GM21717 (cell line): ENCODE data around the gene GALNTL6.

ENCODE experiments used
- ATAC-seq: cut with Tn5 transposase; IDR thresholded peaks from one replicate; pipeline ENCODE4 v1.9.1; 2021; ENCODE audit warnings: mild to moderate bottlenecking, moderate library complexity; ENCODE audit not compliant: unreplicated experiment

GALNTL6 gene

DNA sequence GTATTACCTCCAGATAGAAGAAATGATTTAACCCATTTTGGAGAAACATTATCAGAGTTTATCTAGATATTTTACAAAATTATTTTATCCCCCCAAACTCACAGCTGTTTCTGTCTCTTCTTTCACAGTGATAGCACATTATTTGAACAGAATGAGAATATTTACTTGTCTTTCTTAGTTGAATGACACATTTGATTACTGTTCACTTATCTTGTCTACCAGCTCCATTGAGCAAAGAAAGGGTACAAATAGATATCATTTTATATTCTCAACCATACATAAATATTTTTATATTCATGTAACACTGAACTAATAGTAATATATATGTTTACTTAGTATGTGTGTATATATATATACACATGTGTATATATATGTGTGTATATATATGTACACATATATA lies 364.2 kb downstream of the GALNTL6 start:
- no peak for ATAC-seq

GRCh38 chr4:172188248-172188988 lies 375.2 kb downstream of the GALNTL6 start:
- no peak for ATAC-seq

- ATAC-seq: no peak
Observed at GRCh38 chr4:172202480-172203076, 389.4 kb downstream of the GALNTL6 start.

DNA sequence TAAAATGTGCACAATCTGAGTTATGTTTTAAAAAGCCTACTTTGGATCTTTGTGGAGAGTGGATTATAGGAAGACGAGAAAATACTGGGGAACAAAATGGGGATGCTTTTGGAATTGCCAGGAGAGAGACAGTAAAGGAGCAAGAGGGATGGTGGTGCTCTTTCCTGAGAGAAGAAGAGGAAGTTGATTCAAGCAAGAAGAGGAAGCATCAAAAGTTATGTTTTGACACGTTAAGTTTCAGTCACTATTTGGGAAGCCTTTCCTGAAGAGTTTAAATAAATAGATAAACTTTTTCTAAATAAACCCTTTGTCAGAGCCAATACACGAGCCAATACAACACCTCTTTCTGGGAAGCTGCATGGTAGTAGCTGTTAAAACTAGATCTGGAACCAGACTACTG lies 394.1 kb downstream of the GALNTL6 start:
- ATAC-seq: no peak

GRCh38 chr4:172207886-172208285 lies 394.7 kb downstream of the GALNTL6 start:
- no peak for ATAC-seq

DNA sequence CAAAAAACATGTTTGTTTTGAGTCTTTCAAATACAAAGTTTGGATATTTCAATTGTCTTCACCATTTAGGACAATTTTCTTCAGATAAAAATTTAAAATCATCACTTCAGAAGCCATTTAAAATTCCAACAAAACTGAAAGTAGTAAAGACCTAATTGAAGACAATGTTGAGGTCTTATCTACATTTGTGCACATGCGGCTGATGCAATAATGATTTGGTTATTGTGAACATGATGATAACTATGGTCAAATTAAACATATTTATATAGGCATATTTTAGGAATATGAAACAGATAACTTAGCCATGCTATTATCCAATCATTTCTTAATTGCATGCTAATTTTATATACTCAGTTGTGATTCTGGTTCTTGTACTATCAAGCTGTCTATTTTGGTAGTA lies 407.5 kb downstream of the GALNTL6 start:
- no peak for ATAC-seq

DNA sequence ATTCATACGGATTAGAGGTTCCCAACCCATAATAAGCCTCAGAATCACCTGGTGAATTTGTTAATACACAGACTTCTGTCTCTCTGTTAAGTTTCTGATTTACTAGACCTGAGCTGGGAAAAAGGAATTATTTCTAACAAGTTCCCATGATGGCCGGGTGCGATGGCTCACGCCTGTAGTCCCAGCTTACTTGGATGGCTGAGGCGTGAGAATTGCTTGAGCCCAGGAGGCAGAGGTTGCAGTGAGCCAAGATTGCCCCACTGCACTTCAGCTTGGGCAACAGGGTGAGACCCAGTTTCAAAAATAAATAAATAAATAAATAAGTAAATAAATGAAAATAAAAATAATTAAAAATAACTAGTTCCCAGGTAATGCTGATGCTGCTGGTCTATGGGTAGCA lies 412.3 kb downstream of the GALNTL6 start:
- ATAC-seq: no peak

GRCh38 chr4:172232966-172233365 lies 419.8 kb downstream of the GALNTL6 start:
- ATAC-seq: no peak

DNA sequence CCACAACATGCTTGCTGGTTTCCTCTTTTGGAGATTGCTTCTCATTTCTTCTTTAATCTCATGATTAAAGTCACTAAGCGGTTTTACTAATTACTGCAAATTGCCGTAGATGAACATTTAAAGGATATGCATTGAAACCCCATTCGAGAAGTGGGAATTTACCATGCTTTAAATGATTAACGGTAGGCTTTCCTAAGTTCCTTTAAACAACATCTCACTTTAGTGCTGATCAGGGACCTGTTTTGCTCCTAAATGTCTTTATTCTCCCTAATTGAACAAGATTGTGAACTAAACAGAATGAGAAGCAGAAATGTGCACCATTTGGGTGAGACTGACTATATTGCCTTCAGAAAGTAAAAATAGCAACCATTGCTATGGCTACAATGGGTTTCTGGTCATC lies 430.3 kb downstream of the GALNTL6 start:
- ATAC-seq: no peak

- ATAC-seq: no peak
Observed at GRCh38 chr4:172245516-172245915, 432.3 kb downstream of the GALNTL6 start.

DNA sequence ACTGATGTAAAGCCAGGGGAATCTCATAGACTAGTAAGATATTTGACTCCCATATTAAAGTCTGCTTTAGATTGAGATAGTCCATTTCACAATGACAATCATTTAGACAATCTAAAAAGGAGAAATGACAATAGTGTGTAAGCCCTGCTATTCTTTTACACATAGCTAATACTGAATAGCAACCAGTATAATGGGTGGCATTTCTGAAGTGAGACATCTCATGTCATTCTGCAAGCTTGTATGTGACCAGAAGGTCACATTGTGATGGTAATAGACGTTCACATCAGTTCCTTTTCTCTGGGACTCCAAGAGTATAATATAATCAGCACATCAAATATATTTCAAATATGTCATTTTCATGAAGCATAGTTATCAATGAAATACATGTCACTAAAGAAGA lies 440.2 kb downstream of the GALNTL6 start:
- ATAC-seq: no peak

DNA sequence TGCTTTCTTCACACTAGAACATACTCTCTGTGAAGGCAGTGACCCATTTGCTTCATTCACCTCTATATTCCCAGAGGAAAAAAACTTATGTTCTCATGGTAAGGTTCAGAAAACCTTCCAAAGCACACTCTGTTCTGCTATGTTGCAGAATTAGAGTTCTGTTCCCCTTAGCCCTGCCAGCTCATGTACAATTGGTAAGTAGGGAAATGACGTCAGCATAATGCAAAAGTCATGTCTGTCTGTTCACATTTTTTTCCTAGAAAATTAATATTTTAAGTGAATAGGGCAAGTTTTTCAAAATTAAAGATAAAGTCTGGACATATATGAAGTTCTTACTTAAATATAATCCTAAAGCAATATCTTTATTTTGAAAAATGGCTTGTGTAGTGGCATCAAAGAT lies 443.6 kb downstream of the GALNTL6 start:
- ATAC-seq: no peak

- no peak for ATAC-seq
Observed at GRCh38 chr4:172270397-172270796, 457.2 kb downstream of the GALNTL6 start.

DNA sequence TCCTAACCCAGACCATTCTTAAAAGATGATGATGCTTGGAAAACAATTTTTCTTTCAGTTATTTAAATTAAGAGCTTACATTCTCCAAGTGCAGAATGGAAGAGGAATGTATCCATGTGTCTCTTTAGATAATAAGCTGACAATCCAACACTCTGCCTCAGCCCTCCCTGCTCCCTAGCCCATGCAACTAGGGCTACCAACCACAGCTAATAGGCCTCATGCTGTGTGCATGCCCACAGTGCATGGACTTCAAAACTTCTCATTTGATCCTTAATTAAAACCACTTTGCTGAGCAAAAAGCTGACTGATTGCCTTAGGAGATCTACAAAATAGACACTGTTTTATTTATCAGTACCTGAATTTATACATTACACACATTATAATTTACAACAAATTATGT lies 473.9 kb downstream of the GALNTL6 start:
- no peak for ATAC-seq

- no peak for ATAC-seq
Observed at GRCh38 chr4:172305698-172306097, 492.5 kb downstream of the GALNTL6 start.

DNA sequence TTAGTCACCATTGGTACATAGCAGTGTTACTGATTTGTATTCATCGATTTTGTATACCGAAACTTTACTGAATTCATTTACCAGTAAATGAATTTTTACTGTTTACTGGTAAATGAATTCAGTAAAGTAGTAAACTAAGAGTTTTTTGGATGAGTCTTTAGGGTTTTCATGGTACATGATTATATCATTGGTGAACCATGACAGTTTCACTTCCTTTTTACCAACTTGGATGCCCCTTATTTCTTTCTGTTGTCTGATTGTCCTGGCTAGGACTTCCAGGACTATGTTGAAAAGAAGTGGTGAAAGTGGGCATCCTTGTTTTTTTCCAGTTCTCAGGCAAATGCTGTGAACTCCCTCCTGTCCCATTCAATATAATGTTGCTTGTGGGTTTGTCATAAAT lies 494.9 kb downstream of the GALNTL6 start:
- no peak for ATAC-seq

GRCh38 chr4:172311682-172312081 lies 498.5 kb downstream of the GALNTL6 start:
- no peak for ATAC-seq

GRCh38 chr4:172323288-172323687 lies 510.1 kb downstream of the GALNTL6 start:
- ATAC-seq: no peak

DNA sequence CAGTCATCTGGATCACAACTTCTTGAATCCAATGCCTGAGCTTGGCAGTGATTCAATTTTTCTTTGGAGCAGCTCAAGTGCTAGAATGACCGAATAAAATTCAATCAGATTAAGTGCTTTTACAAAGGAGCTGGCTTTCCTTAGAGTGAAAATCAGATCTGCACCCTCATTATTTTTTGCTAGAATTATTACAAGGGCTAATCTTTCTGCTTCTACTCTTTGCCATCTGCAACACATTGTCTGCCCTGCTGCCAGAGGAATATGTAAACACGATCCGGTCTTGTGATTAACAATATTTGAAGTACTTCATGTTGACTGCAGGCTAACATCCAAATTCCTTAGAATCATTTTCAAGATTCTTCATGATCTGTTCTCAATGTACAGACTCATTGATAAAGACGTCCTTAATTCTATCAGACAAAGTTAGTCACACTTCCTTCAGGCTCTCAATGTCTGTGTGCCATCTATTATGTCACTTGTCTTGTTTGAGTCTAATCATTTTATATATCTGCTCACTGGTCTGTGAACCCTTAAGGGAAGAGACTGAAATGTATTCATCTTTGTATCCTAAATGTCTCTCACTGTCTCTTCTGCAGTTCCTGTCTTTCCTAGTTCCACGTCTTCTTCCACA lies 531.2 kb downstream of the GALNTL6 start:
- ATAC-seq: no peak

DNA sequence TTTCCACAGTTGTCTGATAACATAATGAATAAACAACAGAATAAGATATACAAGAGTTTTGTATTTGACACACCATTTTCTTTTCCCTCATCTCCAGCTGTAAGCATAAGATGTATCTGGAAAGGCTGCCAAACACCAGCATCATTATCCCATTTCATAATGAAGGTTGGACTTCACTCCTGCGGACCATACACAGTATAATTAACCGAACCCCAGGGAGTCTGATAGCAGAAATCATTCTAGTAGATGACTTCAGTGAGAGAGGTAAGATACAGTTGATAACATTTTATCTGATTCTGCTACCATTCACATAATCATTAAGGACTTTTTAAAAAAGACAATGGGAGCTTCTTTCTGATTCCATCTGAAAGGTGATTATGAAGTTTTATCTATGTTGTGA lies 535.2 kb downstream of the GALNTL6 start:
- no peak for ATAC-seq

GRCh38 chr4:172352356-172352755 lies 539.2 kb downstream of the GALNTL6 start:
- no peak for ATAC-seq

DNA sequence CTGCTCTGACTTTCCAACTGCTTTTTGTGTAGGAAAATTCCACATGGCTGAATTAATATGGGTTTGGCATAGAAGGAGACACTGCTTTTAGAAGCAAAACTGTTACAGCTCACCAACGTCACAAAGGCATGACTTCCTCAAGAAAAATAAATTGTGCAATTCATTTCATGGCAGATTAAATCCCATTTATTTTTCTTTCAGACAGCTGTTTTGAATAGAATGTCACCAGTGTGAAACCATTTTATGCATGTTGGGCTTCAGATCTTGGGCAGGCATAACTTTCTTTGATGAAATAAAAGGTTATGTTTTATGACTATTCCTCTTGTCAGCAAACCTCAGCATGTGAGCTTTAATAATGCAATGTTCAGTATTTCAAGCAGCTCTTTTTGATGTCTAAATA lies 542.8 kb downstream of the GALNTL6 start:
- no peak for ATAC-seq
